Smooth muscle cell (in vitro differentiated cells): Measurements from ENCODE around the gene HBD. TPM values are rescaled to one million over a fixed set of nuclear protein-coding genes. Genes with fewer than 3 reads are reported as not detected.

Experiments
- DNase-seq: peaks from one replicate; lab custom pipeline; 2025; ENCODE audit not compliant: unreplicated experiment; lab: John Stamatoyannopoulos, UW
- H2AFZ ChIP-seq: fragments of 200-600 bp; sonication (generic); 2 replicates; pipeline ENCODE4 v1.6.0; 2016; ENCODE audit warnings: antibody characterized with exemption, low read depth, mild to moderate bottlenecking
- H3F3A ChIP-seq: fragments of 200-600 bp; sonication (generic); 2 replicates; pipeline ENCODE4 v1.6.0; 2017; ENCODE audit warnings: antibody characterized with exemption, low read depth
- H3K27ac ChIP-seq: fragments of 200-600 bp; sonication (generic); 2 replicates; pipeline ENCODE4 v1.5.1; 2016; ENCODE audit warnings: low read depth, mild to moderate bottlenecking
- H3K27me3 ChIP-seq: fragments of 200-600 bp; sonication (generic); 2 replicates; pipeline ENCODE4 v1.6.1; 2016; ENCODE audit warnings: low read depth, mild to moderate bottlenecking
- H3K36me3 ChIP-seq: fragments of 200-600 bp; sonication (generic); 2 replicates; pipeline ENCODE4 v1.5.1; 2016; ENCODE audit warnings: low read depth
- H3K4me1 ChIP-seq: fragments of 200-600 bp; sonication (generic); 2 replicates; pipeline ENCODE4 v1.5.1; 2016; ENCODE audit warnings: low read depth
- H3K4me2 ChIP-seq: fragments of 200-600 bp; sonication (generic); 2 replicates; pipeline ENCODE4 v1.6.0; 2016; ENCODE audit warnings: mild to moderate bottlenecking
- H3K4me3 ChIP-seq: fragments of 200-600 bp; sonication (generic); 2 replicates; pipeline ENCODE4 v1.5.1; 2016; ENCODE audit warnings: mild to moderate bottlenecking
- H3K79me2 ChIP-seq: fragments of 200-600 bp; sonication (generic); 2 replicates; pipeline ENCODE4 v1.6.0; 2016; ENCODE audit warnings: low read depth, mild to moderate bottlenecking
- H3K9ac ChIP-seq: fragments of 200-600 bp; sonication (generic); 2 replicates; pipeline ENCODE4 v1.6.0; 2016; ENCODE audit warnings: low read depth
- H3K9me3 ChIP-seq: fragments of 200-600 bp; sonication (generic); replicated peaks from 2 replicates; pipeline ENCODE4 v1.5.1; 2016; ENCODE audit warnings: low read depth
- H4K20me1 ChIP-seq: fragments of 200-600 bp; sonication (generic); 2 replicates; pipeline ENCODE4 v1.6.0; 2016; ENCODE audit warnings: low read depth
- WGBS: methylation state at CpG from one replicate; pipeline ENCODE4 v1.1.7; 2016; ENCODE audit warnings: low lambda C conversion rate; 5-methylcytosine and 5-hydroxymethylcytosine counted together
- polyA plus RNA-seq: library from polyadenylated mRNA; unstranded; fragments of >200 nt; fragmentation: Nextera tagmentation; extraction: Ambion mirVana; gene quantifications from 2 replicates; pipeline ENCODE4 v1.2.1, GENCODE V29; 2016
- total RNA-seq: library from RNA; depleted of rRNA; stranded (reverse); fragments of >200 nt; gene quantifications from 2 replicates; pipeline ENCODE4 v1.2.3, GENCODE V29; 2014
- TF ChIP-seq, protein P1 (sequence below): fragments of 200-600 bp; sonication (generic); IDR thresholded peaks from 2 replicates; pipeline ENCODE4 v1.5.1; 2017; ENCODE audit warnings: borderline replicate concordance, mild to moderate bottlenecking, antibody characterized with exemption; ENCODE audit not compliant: insufficient read depth, poor library complexity, severe bottlenecking

HBD gene
- total and polyA plus RNA-seq, 2 experiments from 2014 or later: not detected

DNA sequence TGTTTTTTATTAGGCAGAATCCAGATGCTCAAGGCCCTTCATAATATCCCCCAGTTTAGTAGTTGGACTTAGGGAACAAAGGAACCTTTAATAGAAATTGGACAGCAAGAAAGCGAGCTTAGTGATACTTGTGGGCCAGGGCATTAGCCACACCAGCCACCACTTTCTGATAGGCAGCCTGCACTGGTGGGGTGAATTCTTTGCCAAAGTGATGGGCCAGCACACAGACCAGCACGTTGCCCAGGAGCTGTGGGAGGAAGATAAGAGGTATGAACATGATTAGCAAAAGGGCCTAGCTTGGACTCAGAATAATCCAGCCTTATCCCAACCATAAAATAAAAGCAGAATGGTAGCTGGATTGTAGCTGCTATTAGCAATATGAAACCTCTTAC lies 8.8 kb downstream of the HBD start:
- Histone ChIP-seq H3K4me3 (no peak overlapping the region), H3K27me3 (no peaks in the 10 kb centered on the region), H3K4me2 (no peak overlapping the region), H3K4me1 (no peaks in the 10 kb centered on the region), H3K9ac (no peak overlapping the region), H3F3A (no peaks in the 10 kb centered on the region), H4K20me1 (no peaks in the 10 kb centered on the region), H3K79me2 (no peaks in the 10 kb centered on the region), H3K36me3 (no peaks in the 10 kb centered on the region), H3K27ac (no peak overlapping the region), H3K9me3 (no peaks in the 10 kb centered on the region), H2AFZ (no peak overlapping the region)
- WGBS: 61% methylated on average over 2 of the region's 2 CpGs
- TF ChIP-seq, protein P1, sequence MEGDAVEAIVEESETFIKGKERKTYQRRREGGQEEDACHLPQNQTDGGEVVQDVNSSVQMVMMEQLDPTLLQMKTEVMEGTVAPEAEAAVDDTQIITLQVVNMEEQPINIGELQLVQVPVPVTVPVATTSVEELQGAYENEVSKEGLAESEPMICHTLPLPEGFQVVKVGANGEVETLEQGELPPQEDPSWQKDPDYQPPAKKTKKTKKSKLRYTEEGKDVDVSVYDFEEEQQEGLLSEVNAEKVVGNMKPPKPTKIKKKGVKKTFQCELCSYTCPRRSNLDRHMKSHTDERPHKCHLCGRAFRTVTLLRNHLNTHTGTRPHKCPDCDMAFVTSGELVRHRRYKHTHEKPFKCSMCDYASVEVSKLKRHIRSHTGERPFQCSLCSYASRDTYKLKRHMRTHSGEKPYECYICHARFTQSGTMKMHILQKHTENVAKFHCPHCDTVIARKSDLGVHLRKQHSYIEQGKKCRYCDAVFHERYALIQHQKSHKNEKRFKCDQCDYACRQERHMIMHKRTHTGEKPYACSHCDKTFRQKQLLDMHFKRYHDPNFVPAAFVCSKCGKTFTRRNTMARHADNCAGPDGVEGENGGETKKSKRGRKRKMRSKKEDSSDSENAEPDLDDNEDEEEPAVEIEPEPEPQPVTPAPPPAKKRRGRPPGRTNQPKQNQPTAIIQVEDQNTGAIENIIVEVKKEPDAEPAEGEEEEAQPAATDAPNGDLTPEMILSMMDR: no peak
- DNase-seq: no peak

DNA sequence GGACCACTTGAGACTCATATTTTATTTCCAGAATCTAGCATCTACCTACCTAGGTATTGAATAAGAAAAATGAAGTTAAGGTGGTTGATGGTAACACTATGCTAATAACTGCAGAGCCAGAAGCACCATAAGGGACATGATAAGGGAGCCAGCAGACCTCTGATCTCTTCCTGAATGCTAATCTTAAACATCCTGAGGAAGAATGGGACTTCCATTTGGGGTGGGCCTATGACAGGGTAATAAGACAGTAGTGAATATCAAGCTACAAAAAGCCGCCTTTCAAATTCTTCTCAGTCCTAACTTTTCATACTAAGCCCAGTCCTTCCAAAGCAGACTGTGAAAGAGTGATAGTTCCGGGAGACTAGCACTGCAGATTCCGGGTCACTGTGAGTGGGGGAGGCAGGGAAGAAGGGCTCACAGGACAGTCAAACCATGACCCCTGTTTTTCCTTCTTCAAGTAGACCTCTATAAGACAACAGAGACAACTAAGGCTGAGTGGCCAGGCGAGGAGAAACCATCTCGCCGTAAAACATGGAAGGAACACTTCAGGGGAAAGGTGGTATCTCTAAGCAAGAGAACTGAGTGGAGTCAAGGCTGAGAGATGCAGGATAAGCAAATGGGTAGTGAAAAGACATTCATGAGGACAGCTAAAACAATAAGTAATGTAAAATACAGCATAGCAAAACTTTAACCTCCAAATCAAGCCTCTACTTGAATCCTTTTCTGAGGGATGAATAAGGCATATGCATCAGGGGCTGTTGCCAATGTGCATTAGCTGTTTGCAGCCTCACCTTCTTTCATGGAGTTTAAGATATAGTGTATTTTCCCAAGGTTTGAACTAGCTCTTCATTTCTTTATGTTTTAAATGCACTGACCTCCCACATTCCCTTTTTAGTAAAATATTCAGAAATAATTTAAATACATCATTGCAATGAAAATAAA lies 9.5 kb downstream of the HBD start:
- H3K4me3 ChIP-seq: no peak overlapping the region
- H2AFZ ChIP-seq: no peak overlapping the region
- H3K36me3 ChIP-seq: no peaks in the 10 kb centered on the region
- H3K4me1 ChIP-seq: no peaks in the 10 kb centered on the region
- H3K27me3 ChIP-seq: no peaks in the 10 kb centered on the region
- no peak overlapping the region for H3K27ac ChIP-seq
- no peak overlapping the region for H3K9ac ChIP-seq
- no peaks in the 10 kb centered on the region for H3K9me3 ChIP-seq
- no peaks in the 10 kb centered on the region for H3F3A ChIP-seq
- no peak overlapping the region for H3K4me2 ChIP-seq
- H3K79me2 ChIP-seq: no peaks in the 10 kb centered on the region
- DNase-seq: no peak
- WGBS: 77% methylated on average over 6 of the region's 6 CpGs
- H4K20me1 ChIP-seq: no peaks in the 10 kb centered on the region
- TF ChIP-seq, protein P1: no peak

DNA sequence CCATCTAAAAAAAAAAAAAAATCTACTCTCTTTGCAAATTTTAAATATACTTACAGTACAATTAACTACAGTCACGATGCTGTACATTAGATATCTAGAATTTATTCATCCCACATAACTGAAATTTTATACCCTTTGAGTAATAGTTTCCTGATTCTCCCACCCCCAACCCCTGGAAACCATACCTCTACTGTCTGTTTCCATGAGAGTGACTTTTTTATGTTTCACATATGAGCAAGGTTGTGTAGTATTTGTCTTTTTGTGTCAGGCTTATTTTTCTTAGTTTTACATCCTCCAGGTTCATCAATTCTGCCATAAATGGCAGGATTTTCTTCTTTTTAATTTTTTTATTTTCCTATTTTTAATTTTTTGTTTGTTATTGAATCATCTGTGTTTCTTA lies 10.6 kb downstream of the HBD start:
- H3K36me3 ChIP-seq: no peaks in the 10 kb centered on the region
- no peaks in the 10 kb centered on the region for H3F3A ChIP-seq
- no peaks in the 10 kb centered on the region for H3K4me1 ChIP-seq
- H3K79me2 ChIP-seq: no peaks in the 10 kb centered on the region
- no peak overlapping the region for H3K27ac ChIP-seq
- H4K20me1 ChIP-seq: no peaks in the 10 kb centered on the region
- no peaks in the 10 kb centered on the region for H3K9me3 ChIP-seq
- no peak for DNase-seq
- H3K27me3 ChIP-seq: no peaks in the 10 kb centered on the region
- TF ChIP-seq, protein P1: no peak
- 95% methylated on average over 1 of the region's 1 CpG for WGBS
- no peak overlapping the region for H3K4me2 ChIP-seq
- H3K4me3 ChIP-seq: no peak overlapping the region
- no peak overlapping the region for H2AFZ ChIP-seq
- H3K9ac ChIP-seq: no peak overlapping the region
